Gastrocnemius medialis (tissue), 4 donors: ENCODE measurements around the gene MAFB.

Experiments used
- CTCF ChIP-seq, 5 experiments: fragments of 450-650 bp in 3 of 5; fragments of 200-600 bp in 2 of 5; sonication (generic) in 2 of 5; IDR thresholded peaks in 4 of 5; conservative IDR thresholded peaks in 1 of 5; 1 replicate in 4 of 5; 2 replicates in 1 of 5; pipeline ENCODE4 v1.5.1; 2016 to 2019; ENCODE audit warnings: antibody characterized with exemption in 5 of 5, mild to moderate bottlenecking in 3 of 5, moderate library complexity in 3 of 5
- POLR2A ChIP-seq, 2 donors: fragments of 450-650 bp; IDR thresholded peaks; one replicate each; pipeline ENCODE4 v1.6.1; 2017; ENCODE audit warnings: antibody characterized with exemption in 2 of 2, mild to moderate bottlenecking in 2 of 2, moderate library complexity in 2 of 2

- no peak for TF ChIP-seq POLR2A (IDR thresholded peaks at IDR 0.05)
- no peak for TF ChIP-seq CTCF (IDR thresholded peaks at IDR 0.05 in 4 of 5, conservative IDR thresholded peaks at IDR 0.05 in 1 of 5)
Measured at GRCh38 chr20:40726776-40727175, 37.7 kb upstream of the MAFB start.
